A673 (cell line): ENCODE data around the gene LIMS2. TPM values are rescaled to one million over a fixed set of nuclear protein-coding genes. Genes with fewer than 3 reads are reported as not detected.

Experiments used
- BruUV-seq: library from RNA; stranded (reverse); fragments of 400-500 nt; replicated peaks from 2 replicates; lab custom pipeline; 2021; lab: Mats Ljungman, UMichigan
- CTCF ChIA-PET: fragments of 300-600 bp; sonication (Branson Sonifier 250); formaldehyde crosslinking; loops from one replicate; lab custom pipeline; 2022; ENCODE audit warnings: antibody characterized with exemption; lab: Charles Lee
- POLR2A ChIA-PET: fragments of 300-600 bp; sonication (Branson Sonifier 250); formaldehyde crosslinking; loops from one replicate; lab custom pipeline; 2022; ENCODE audit warnings: antibody characterized with exemption; ENCODE audit not compliant: low non-redundant PET; lab: Charles Lee
- DNase-seq: peaks from one replicate; pipeline ENCODE4 v3.0.0-alpha.2; 2015; ENCODE audit warnings: low spot score
- H3K27ac ChIP-seq: fragments of 200-600 bp; sonication (generic); 2 replicates; pipeline ENCODE4 v1.5.1; 2016; ENCODE audit warnings: mixed run types, low read depth, mild to moderate bottlenecking, mixed read lengths, antibody characterized with exemption, low read length; ENCODE audit not compliant: poor library complexity, severe bottlenecking
- H3K27me3 ChIP-seq: fragments of 200-600 bp; sonication (generic); replicated peaks from 2 replicates; pipeline ENCODE4 v1.6.1; 2017; ENCODE audit warnings: mixed run types, low read depth, mild to moderate bottlenecking, mixed read lengths, antibody characterized with exemption, low read length; ENCODE audit not compliant: insufficient read depth, poor library complexity
- H3K36me3 ChIP-seq: fragments of 200-600 bp; sonication (generic); 2 replicates; pipeline ENCODE4 v1.6.1; 2016; ENCODE audit warnings: mixed run types, mild to moderate bottlenecking, mixed read lengths, antibody characterized with exemption, low read length; ENCODE audit not compliant: insufficient read depth, poor library complexity, severe bottlenecking
- H3K4me1 ChIP-seq: fragments of 200-600 bp; sonication (generic); 2 replicates; pipeline ENCODE4 v1.6.1; 2017; ENCODE audit warnings: mixed run types, mild to moderate bottlenecking, mixed read lengths, antibody characterized with exemption, low read length; ENCODE audit not compliant: insufficient read depth, poor library complexity, severe bottlenecking
- H3K4me3 ChIP-seq: fragments of 200-600 bp; sonication (generic); 2 replicates; pipeline ENCODE4 v1.5.1; 2016; ENCODE audit warnings: low read depth, mixed run types, mild to moderate bottlenecking, mixed read lengths, low read length; ENCODE audit not compliant: poor library complexity, severe bottlenecking
- H3K9me3 ChIP-seq: fragments of 200-600 bp; sonication (generic); 2 replicates; pipeline ENCODE4 v1.6.1; 2016; ENCODE audit warnings: mixed run types, low read depth, mild to moderate bottlenecking, mixed read lengths, antibody characterized with exemption, low read length; ENCODE audit not compliant: poor library complexity, severe bottlenecking
- CTCF ChIP-seq: fragments of 300-800, 200-600 bp; sonication (generic); conservative IDR thresholded peaks from 2 replicates; pipeline ENCODE4 v1.5.1; 2017; ENCODE audit warnings: low read depth, mild to moderate bottlenecking, antibody characterized with exemption, low read length, moderate library complexity, mixed read lengths
- EZH2 ChIP-seq: fragments of 200-600 bp; sonication (generic); IDR thresholded peaks from 2 replicates; pipeline ENCODE4 v1.6.1; 2017; ENCODE audit warnings: borderline replicate concordance, low read depth, mild to moderate bottlenecking, mixed read lengths, antibody characterized with exemption, low read length; ENCODE audit not compliant: poor library complexity, severe bottlenecking
- intact Hi-C: fragments of 100-400 bp; cut with micrococcal nuclease; formaldehyde crosslinking; loops from one replicate; pipeline ENCODE4 v1.10.0; 2022; ENCODE audit not compliant: unreplicated experiment
- total RNA-seq: library from RNA; stranded (reverse); gene quantifications from 2 replicates; pipeline ENCODE4 v1.2.3, GENCODE V29; 2021

LIMS2 gene
- total RNA-seq, 1 experiment from 2014 or later: 1.2 TPM

DNA sequence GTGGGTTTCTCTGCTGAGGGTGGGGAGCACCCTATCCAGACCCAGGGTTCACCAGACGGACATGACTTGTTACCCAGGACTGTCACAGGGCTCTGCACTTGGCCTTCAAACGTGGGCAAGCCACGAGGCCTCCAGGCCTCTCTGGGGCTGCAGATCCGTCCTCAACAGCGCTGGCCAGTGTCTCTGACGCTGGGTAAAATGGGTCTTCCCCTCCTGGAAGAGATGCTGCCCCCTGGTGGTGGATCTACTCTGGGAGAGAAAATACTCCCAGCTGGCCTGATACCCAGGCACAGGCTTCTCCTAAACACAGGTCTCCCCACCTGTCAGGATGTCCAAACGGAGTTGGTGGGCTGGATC lies 25.7 kb downstream of the LIMS2 start:
- ChIA-PET POLR2A (interaction anchor here (0.7 kb wide), 1 partner anchor 59 kb away, joined by 3 read pairs; no protein-coding TSS in a partner anchor), CTCF (interaction anchor here (0.5 to 3.4 kb wide), 5 partner anchors 10 to 453 kb away, joined by 5 to 29 read pairs (median 6); no protein-coding TSS in a partner anchor)
- no peak overlapping the region for H3K4me3 ChIP-seq
- BruUV-seq: no TSS peak
- no peak overlapping the region for H3K27ac ChIP-seq
- TF ChIP-seq EZH2 (no peak), CTCF (peak; percentile 92)
- DNase-seq: peak; percentile 91
- no peaks in the 10 kb centered on the region for H3K27me3 ChIP-seq
- H3K9me3 ChIP-seq: no peaks in the 10 kb centered on the region
- intact Hi-C loops: loop anchor here (1.0 to 2.0 kb wide), 3 partner anchors 58 to 452 kb away; no protein-coding TSS in a partner anchor
- H3K4me1 ChIP-seq: peaks cover 5% of the 10 kb centered on the region
- no peaks in the 10 kb centered on the region for H3K36me3 ChIP-seq

DNA sequence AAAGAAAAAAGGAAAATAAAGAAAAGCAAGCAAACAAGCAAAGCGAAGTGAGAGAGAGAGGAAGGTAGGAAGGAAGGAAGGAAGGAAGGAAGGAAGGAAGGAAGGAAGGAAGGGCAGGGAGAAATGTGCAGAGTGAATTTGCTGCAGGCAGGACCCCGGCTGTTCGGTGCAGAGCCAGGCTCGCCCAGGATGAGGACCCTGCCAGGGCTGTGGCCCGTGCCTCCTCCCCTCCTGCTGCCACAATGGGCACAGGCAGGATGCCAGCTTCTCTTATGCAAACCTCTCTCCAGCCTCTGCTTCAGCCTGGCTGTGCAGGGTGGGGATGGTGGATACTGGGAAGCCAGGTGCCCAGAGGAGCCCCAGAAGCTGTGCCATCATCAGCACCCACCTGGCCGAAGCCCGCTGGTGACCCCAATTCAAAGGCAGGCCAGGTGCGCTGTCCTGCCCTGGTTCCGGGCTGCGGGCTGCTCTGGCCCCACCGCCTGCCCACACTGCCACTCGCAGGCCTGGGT lies 26.2 kb downstream of the LIMS2 start:
- Histone ChIP-seq H3K4me3 (no peak overlapping the region), H3K27me3 (no peaks in the 10 kb centered on the region), H3K36me3 (no peaks in the 10 kb centered on the region), H3K4me1 (peaks cover 5% of the 10 kb centered on the region), H3K27ac (no peak overlapping the region), H3K9me3 (no peaks in the 10 kb centered on the region)
- no TSS peak for BruUV-seq
- peak; percentile 52 for DNase-seq
- ChIA-PET POLR2A (no interaction called here), CTCF (interaction anchor here (1.1 to 3.4 kb wide), 3 partner anchors 9 to 452 kb away, joined by 5 to 29 read pairs (median 9); no protein-coding TSS in a partner anchor)
- no peak for TF ChIP-seq CTCF
- TF ChIP-seq EZH2: no peak
- intact Hi-C loops: loop anchor here (1.0 to 2.0 kb wide), 3 partner anchors 58 to 452 kb away; no protein-coding TSS in a partner anchor

- Histone ChIP-seq H3K4me3 (no peak overlapping the region), H3K27me3 (no peaks in the 10 kb centered on the region), H3K36me3 (no peaks in the 10 kb centered on the region), H3K27ac (no peak overlapping the region), H3K4me1 (peaks cover 5% of the 10 kb centered on the region), H3K9me3 (no peaks in the 10 kb centered on the region)
- intact Hi-C loops: loop anchor here (2.0 kb wide), 1 partner anchor 324 kb away; no protein-coding TSS in a partner anchor
- no peak for DNase-seq
- TF ChIP-seq EZH2: no peak
- no peak for TF ChIP-seq CTCF
- BruUV-seq: no TSS peak
- POLR2A ChIA-PET: no interaction called here
- CTCF ChIA-PET: interaction anchor here (3.4 kb wide), 1 partner anchor 56 kb away, joined by 29 read pairs; no protein-coding TSS in a partner anchor
Observed at GRCh38 chr2:127648321-127648720, 27.0 kb downstream of the LIMS2 start.
